ENCODE measurements around the gene PKNOX2.

Gene PKNOX2

DNA sequence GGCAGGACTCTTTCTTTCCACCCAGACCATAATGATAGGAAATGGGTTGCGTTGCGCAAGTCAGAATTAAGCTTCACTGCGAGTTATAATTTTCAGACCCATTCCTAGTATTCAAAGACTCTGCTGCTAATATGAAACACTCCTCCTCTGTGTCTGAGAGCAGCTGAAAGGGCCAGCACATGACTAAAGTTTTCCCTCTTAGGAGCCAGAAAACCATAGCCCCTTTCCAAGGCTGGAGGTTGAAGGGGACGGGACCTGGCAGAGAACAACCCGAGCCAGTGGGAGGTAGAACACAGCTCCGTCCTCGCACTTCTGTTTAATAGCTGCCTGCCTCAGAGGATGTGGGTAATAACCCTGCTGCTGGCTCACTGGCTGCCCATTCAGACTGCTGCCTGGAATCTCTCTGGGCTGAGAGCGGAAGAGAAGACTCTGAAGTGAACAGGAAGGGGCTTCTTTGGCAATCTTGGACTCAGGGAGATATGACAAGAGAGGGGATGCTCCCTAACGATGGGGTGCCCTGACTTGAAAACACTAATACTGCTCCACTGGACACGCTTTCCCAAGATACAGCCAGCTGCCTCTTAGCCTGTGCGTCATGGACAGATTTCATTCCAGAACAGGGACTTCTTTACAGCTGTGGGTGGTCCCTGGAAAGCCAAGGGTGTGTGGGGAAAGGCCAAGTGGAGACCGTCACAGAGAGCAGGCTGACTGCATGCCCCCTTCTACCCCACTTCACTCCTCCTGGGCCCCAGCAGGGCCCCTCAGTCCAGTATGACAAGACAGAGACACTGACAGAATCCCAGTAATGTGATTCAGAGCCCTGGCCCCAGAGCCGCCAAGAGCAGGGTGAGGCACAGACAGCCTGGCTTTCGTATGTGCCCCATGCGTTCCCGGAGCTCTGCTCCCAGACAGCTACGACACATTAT, 174.6 kb downstream of the PKNOX2 start:
- no peak overlapping the region for H3K4me3 ChIP-seq (ENCODE audit: low read length)
- H3K27me3 ChIP-seq (ENCODE audit: control insufficient read depth, insufficient read depth, low read length): peaks cover 7% of the 10 kb centered on the region
- H3K9me3 ChIP-seq (replicated peaks; ENCODE audit: low read length): no peaks in the 10 kb centered on the region
- H3K4me2 ChIP-seq (ENCODE audit: low read length): peak overlapping the region; percentile 23
- H3K9ac ChIP-seq (ENCODE audit: low read depth, low read length): peak overlapping the region; percentile 54
- H3K4me1 ChIP-seq (ENCODE audit: control insufficient read depth, insufficient read depth, low read length): peaks cover 40% of the 10 kb centered on the region
- no peaks in the 10 kb centered on the region for H3K36me3 ChIP-seq (ENCODE audit: insufficient read depth, low read length)

DNA sequence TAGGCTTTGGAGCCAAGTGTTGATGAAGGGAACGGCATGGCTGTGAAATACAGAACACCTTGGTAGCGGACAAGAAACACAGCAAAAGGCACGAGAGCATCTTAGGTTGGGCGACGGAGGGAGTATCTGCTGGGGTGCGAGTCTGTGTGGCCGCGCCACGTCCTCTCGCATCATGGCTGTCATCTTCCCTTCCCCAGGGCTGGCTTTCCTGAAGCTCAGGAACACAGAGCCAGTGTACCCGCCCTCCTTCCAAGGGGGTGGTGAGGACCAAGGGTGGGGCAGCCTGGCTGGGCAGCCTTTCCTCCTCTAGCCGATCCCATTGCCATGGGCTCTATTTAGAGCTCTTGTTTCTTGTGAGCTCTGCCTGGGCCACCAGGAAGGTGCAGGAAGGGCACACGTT, 177.1 kb downstream of the PKNOX2 start:
- H3K4me1 ChIP-seq (ENCODE audit: control insufficient read depth, insufficient read depth, low read length): peaks cover 62% of the 10 kb centered on the region

DNA sequence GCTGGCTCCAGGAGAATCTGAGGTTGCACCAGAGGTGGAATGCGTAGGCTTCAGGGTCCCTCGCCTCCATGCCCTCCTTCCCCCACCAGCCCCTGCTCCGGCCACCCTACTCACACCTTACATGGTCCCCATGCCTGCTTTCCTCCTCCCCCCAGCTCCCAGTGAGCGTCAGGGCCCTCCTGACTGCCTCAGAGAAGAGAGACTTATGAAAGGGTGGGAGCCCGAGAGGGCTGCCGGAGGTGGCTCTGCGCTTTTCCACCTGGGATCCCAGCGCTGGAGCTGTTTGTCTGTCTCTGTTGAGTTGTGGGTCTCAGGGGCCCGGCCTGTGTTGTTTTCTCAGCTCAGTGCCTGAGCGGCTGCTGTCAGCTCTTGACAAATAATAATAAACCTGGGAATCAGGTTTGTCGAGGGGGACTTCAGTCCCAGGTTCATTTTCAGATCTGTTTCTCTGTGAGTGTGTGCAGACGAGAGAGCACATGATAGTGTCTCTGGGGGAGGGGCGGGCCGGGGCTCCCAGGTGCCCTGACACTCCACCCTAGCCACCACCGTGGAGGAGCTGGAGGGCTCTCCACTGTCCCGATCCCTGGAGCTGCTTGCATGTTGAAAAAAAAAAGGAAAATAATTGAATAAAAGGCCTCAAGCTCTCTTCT, 177.9 kb downstream of the PKNOX2 start:
- Histone ChIP-seq H3K4me1 (ENCODE audit: control insufficient read depth, insufficient read depth, low read length) (peaks cover 62% of the 10 kb centered on the region), H3K9ac (ENCODE audit: low read depth, low read length) (no peak overlapping the region), H3K4me3 (ENCODE audit: low read length) (no peak overlapping the region), H3K4me2 (ENCODE audit: low read length) (no peak overlapping the region), H3K36me3 (ENCODE audit: insufficient read depth, low read length) (no peaks in the 10 kb centered on the region), H3K27me3 (ENCODE audit: control insufficient read depth, insufficient read depth, low read length) (peaks cover 7% of the 10 kb centered on the region), H3K9me3 (replicated peaks; ENCODE audit: low read length) (no peaks in the 10 kb centered on the region)

More for the DNA sequence above, 177.1 kb downstream of the PKNOX2 start:
- no peak overlapping the region for H3K9ac ChIP-seq (ENCODE audit: low read depth, low read length)
- H3K36me3 ChIP-seq (ENCODE audit: insufficient read depth, low read length): no peaks in the 10 kb centered on the region
- H3K4me2 ChIP-seq (ENCODE audit: low read length): no peak overlapping the region
- H3K4me3 ChIP-seq (ENCODE audit: low read length): no peak overlapping the region
- no peaks in the 10 kb centered on the region for H3K9me3 ChIP-seq (replicated peaks; ENCODE audit: low read length)
- H3K27me3 ChIP-seq (ENCODE audit: control insufficient read depth, insufficient read depth, low read length): peaks cover 7% of the 10 kb centered on the region

GRCh38 chr11:125343086-125343717, 178.7 kb downstream of the PKNOX2 start:
- Histone ChIP-seq H3K36me3 (ENCODE audit: insufficient read depth, low read length) (no peaks in the 10 kb centered on the region), H3K9me3 (replicated peaks; ENCODE audit: low read length) (no peaks in the 10 kb centered on the region), H3K4me1 (ENCODE audit: control insufficient read depth, insufficient read depth, low read length) (peaks cover 58% of the 10 kb centered on the region), H3K27me3 (ENCODE audit: control insufficient read depth, insufficient read depth, low read length) (peaks cover 2% of the 10 kb centered on the region), H3K4me3 (ENCODE audit: low read length) (no peak overlapping the region), H3K9ac (ENCODE audit: low read depth, low read length) (peak overlapping the region; percentile 31), H3K4me2 (ENCODE audit: low read length) (no peak overlapping the region)

- H3K9ac ChIP-seq (ENCODE audit: low read depth, low read length): peak overlapping the region; percentile 31
- H3K27me3 ChIP-seq (ENCODE audit: control insufficient read depth, insufficient read depth, low read length): no peaks in the 10 kb centered on the region
- no peak overlapping the region for H3K4me2 ChIP-seq (ENCODE audit: low read length)
These were observed 179.2 kb downstream of the PKNOX2 start for GRCh38 chr11:125343718-125344131.

DNA sequence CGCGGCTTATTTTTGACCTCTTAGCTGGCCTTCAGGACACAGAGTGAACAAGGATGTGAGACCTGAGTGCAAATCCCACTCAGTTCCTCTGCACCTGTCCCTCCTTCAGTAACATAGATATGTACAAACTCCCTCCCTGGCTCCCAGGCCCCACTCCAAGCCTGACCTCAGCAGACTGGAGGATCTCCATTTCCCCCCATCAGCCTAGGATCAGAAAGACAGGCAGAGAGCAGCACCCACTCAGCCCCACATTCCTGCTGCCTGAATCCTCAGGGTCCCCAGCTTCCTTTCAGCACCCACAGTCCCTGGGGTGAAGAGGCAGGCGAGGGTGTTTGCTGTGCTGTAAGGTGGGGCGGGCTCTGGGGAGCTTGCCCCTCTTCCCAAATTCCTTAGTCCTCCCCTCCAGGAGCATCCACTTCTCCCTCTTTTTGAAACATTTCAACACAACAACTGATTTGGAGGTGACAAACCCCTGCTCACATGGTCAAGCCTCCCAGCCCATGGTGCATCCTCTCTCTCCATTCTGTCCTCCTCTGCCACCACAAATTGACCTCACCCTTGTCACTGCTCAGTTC, 180.4 kb downstream of the PKNOX2 start:
- H3K4me2 ChIP-seq (ENCODE audit: low read length): no peak overlapping the region
- H3K9ac ChIP-seq (ENCODE audit: low read depth, low read length): no peak overlapping the region
- H3K36me3 ChIP-seq (ENCODE audit: insufficient read depth, low read length): no peaks in the 10 kb centered on the region
- H3K9me3 ChIP-seq (replicated peaks; ENCODE audit: low read length): no peaks in the 10 kb centered on the region
- H3K4me3 ChIP-seq (ENCODE audit: low read length): no peak overlapping the region
- H3K27me3 ChIP-seq (ENCODE audit: control insufficient read depth, insufficient read depth, low read length): no peaks in the 10 kb centered on the region
- H3K4me1 ChIP-seq (ENCODE audit: control insufficient read depth, insufficient read depth, low read length): peaks cover 46% of the 10 kb centered on the region

More at GRCh38 chr11:125343718-125344131, 179.2 kb downstream of the PKNOX2 start:
- Histone ChIP-seq H3K4me3 (ENCODE audit: low read length) (no peak overlapping the region), H3K4me1 (ENCODE audit: control insufficient read depth, insufficient read depth, low read length) (peaks cover 58% of the 10 kb centered on the region), H3K9me3 (replicated peaks; ENCODE audit: low read length) (no peaks in the 10 kb centered on the region), H3K36me3 (ENCODE audit: insufficient read depth, low read length) (no peaks in the 10 kb centered on the region)

- no peaks in the 10 kb centered on the region for H3K36me3 ChIP-seq (ENCODE audit: insufficient read depth, low read length)
- no peak overlapping the region for H3K4me3 ChIP-seq (ENCODE audit: low read length)
- no peaks in the 10 kb centered on the region for H3K27me3 ChIP-seq (ENCODE audit: control insufficient read depth, insufficient read depth, low read length)
- H3K9me3 ChIP-seq (replicated peaks; ENCODE audit: low read length): no peaks in the 10 kb centered on the region
- peaks cover 44% of the 10 kb centered on the region for H3K4me1 ChIP-seq (ENCODE audit: control insufficient read depth, insufficient read depth, low read length)
- no peak overlapping the region for H3K9ac ChIP-seq (ENCODE audit: low read depth, low read length)
- H3K4me2 ChIP-seq (ENCODE audit: low read length): no peak overlapping the region
These were observed 181.0 kb downstream of the PKNOX2 start for GRCh38 chr11:125345421-125346178.

GRCh38 chr11:125346179-125346530, 181.6 kb downstream of the PKNOX2 start:
- no peaks in the 10 kb centered on the region for H3K9me3 ChIP-seq (replicated peaks; ENCODE audit: low read length)
- peaks cover 44% of the 10 kb centered on the region for H3K4me1 ChIP-seq (ENCODE audit: control insufficient read depth, insufficient read depth, low read length)

DNA sequence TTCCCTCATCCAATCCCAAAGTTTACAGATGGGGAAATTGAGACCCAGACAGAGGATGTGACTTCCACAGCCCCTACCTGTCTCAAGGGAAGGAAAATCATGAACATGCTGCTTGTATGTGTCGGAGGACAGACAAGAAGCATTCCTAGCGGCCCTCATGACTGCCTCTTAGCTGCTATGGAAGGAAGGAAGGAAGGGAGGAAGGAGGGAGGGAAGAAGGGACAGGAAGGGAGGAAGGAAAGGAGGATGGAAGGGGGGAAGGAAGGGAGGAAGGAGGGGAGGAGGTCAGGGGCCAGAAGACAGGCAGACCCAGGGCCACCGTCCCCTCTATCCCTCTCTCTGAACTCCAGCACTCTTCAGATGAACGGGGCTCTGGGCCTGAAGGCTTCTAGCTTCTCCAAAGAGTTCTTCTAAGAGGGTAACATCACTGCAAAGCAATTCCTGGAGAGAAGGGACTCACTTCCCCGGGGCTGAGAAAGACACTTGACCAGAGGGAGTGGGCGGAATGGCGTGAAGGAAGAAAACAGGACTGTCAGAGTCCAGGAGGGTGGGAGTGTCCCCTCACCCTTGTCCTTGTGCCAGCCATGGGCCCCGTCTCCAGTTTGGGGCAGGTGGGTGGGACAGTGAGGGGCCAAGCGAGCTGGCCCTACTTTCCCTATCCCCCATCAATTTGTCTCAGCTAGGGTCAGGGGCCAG, 182.2 kb downstream of the PKNOX2 start:
- Histone ChIP-seq H3K4me2 (ENCODE audit: low read length) (no peak overlapping the region), H3K4me3 (ENCODE audit: low read length) (no peak overlapping the region), H3K4me1 (ENCODE audit: control insufficient read depth, insufficient read depth, low read length) (peaks cover 44% of the 10 kb centered on the region), H3K36me3 (ENCODE audit: insufficient read depth, low read length) (no peaks in the 10 kb centered on the region), H3K27me3 (ENCODE audit: control insufficient read depth, insufficient read depth, low read length) (no peaks in the 10 kb centered on the region), H3K9me3 (replicated peaks; ENCODE audit: low read length) (no peaks in the 10 kb centered on the region), H3K9ac (ENCODE audit: low read depth, low read length) (peak overlapping the region; percentile 32)

More at GRCh38 chr11:125346179-125346530, 181.6 kb downstream of the PKNOX2 start:
- Histone ChIP-seq H3K9ac (ENCODE audit: low read depth, low read length) (peak overlapping the region; percentile 32), H3K4me3 (ENCODE audit: low read length) (no peak overlapping the region), H3K36me3 (ENCODE audit: insufficient read depth, low read length) (no peaks in the 10 kb centered on the region), H3K27me3 (ENCODE audit: control insufficient read depth, insufficient read depth, low read length) (no peaks in the 10 kb centered on the region), H3K4me2 (ENCODE audit: low read length) (no peak overlapping the region)

DNA sequence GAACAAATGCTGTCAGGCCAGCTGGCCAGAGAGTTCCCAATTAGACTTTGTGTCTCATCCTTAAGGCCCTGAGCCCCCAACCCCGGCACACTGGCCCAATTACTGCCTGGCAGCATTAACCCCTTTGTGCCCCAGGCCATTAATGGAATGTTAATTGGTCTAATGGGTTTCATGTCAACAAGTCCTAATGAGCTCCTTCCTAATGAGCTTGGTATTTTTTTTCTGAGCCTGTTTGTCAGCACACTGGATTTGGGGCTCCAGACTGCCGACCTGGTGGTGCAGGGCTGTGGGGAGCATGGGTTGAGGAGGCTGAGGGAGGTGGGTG, 182.7 kb downstream of the PKNOX2 start:
- H3K4me2 ChIP-seq (ENCODE audit: low read length): no peak overlapping the region
- H3K4me1 ChIP-seq (ENCODE audit: control insufficient read depth, insufficient read depth, low read length): peaks cover 44% of the 10 kb centered on the region
- H3K27me3 ChIP-seq (ENCODE audit: control insufficient read depth, insufficient read depth, low read length): no peaks in the 10 kb centered on the region
- H3K9ac ChIP-seq (ENCODE audit: low read depth, low read length): no peak overlapping the region
- no peaks in the 10 kb centered on the region for H3K9me3 ChIP-seq (replicated peaks; ENCODE audit: low read length)
- no peak overlapping the region for H3K4me3 ChIP-seq (ENCODE audit: low read length)
- H3K36me3 ChIP-seq (ENCODE audit: insufficient read depth, low read length): no peaks in the 10 kb centered on the region

All from skeletal muscle satellite cell (primary cell).